SK-N-SH treated with all-trans-retinoic acid at 6 μM for 48 hours (cell line): Measurements from ENCODE around the gene DMAC2L.

Source experiments
- ARNTL ChIP-seq: fragments of 450-650 bp; formaldehyde crosslinking; IDR thresholded peaks from 2 replicates; pipeline ENCODE4 v1.5.0; 2020; ENCODE audit warnings: low read depth, mild to moderate bottlenecking, moderate library complexity, borderline replicate concordance
- CREB5 ChIP-seq: fragments of 250-450 bp; sonication (Bioruptor Pico); IDR thresholded peaks from 2 replicates; pipeline ENCODE4 v1.5.1; 2020; ENCODE audit warnings: low read depth, mild to moderate bottlenecking, moderate library complexity
- PATZ1 ChIP-seq: fragments of 250-450 bp; sonication (Bioruptor Pico); IDR thresholded peaks from 2 replicates; pipeline ENCODE4 v1.8.0; 2020; ENCODE audit warnings: mild to moderate bottlenecking, moderate library complexity, borderline replicate concordance

GRCh38 chr14:50345846-50346422 is 33.8 kb downstream of the DMAC2L start:
- TF ChIP-seq CREB5 (no peak), ARNTL (CRISPR knock-in tag) (no peak), PATZ1 (CRISPR knock-in tag) (no peak)
